Measurements from ENCODE around the gene PARVB.

- TF ChIP-seq ZBED1 (IDR thresholded peaks at IDR 0.05) (no peak), PPARD (CRISPR knock-in tag; IDR thresholded peaks at IDR 0.05) (no peak)
Measured at GRCh38 chr22:44049486-44050231, 25.6 kb downstream of the PARVB start.
